NOMO-1 treated with DMSO at 0.1 percent for 48 hours (cell line): ENCODE results near the gene TRIM42.
A peak's percentile ranks its signal among the peaks of the same experiment; 100 is the strongest.

Experiments
- DNase-seq: peaks from one replicate; lab custom pipeline; 2025; ENCODE audit not compliant: unreplicated experiment; lab: John Stamatoyannopoulos, UW

The TRIM42 gene

GRCh38 chr3:140709751-140710150, 31.9 kb downstream of the TRIM42 start:
- DNase-seq: no peak

GRCh38 chr3:140710711-140711389, 33.0 kb downstream of the TRIM42 start:
- DNase-seq: no peak

- DNase-seq: no peak
Observed at GRCh38 chr3:140711390-140712035, 33.6 kb downstream of the TRIM42 start.

GRCh38 chr3:140712301-140712700, 34.4 kb downstream of the TRIM42 start:
- no peak for DNase-seq

- DNase-seq: no peak
Observed at GRCh38 chr3:140715035-140715434, 37.2 kb downstream of the TRIM42 start.

- DNase-seq: peak; percentile 76
Observed at GRCh38 chr3:140717921-140718320, 40.1 kb downstream of the TRIM42 start.

GRCh38 chr3:140719841-140720614, 42.2 kb downstream of the TRIM42 start:
- DNase-seq: no peak

- no peak for DNase-seq
Observed at GRCh38 chr3:140723576-140723975, 45.7 kb downstream of the TRIM42 start.

- DNase-seq: no peak
Observed at GRCh38 chr3:140724856-140725812, 47.3 kb downstream of the TRIM42 start.

GRCh38 chr3:140726066-140726465, 48.2 kb downstream of the TRIM42 start:
- DNase-seq: no peak

GRCh38 chr3:140727886-140728285, 50.0 kb downstream of the TRIM42 start:
- no peak for DNase-seq

- DNase-seq: no peak
Observed at GRCh38 chr3:140731440-140732119, 53.7 kb downstream of the TRIM42 start.

- no peak for DNase-seq
Observed at GRCh38 chr3:140733623-140734022, 55.8 kb downstream of the TRIM42 start.

- peak; percentile 39 for DNase-seq
Observed at GRCh38 chr3:140736863-140737460, 59.1 kb downstream of the TRIM42 start.

- DNase-seq: no peak
Observed at GRCh38 chr3:140742116-140742515, 64.3 kb downstream of the TRIM42 start.

- DNase-seq: no peak
Observed at GRCh38 chr3:140748171-140748570, 70.3 kb downstream of the TRIM42 start.

- DNase-seq: no peak
Observed at GRCh38 chr3:140748903-140749302, 71.0 kb downstream of the TRIM42 start.
